Thoracic aorta (tissue), 2 donors: ENCODE data around the gene KCNIP4. TPM values are rescaled to one million over a fixed set of nuclear protein-coding genes. Genes with fewer than 3 reads are reported as not detected.

Source experiments
- ATAC-seq: fragments of 150-250 bp; one replicate; pipeline ENCODE4 v1.8.0; 2017; ENCODE audit warnings: low read depth; ENCODE audit not compliant: insufficient number of reproducible peaks, low FRiP score
- DNase-seq: peaks from one replicate; pipeline ENCODE4 v3.0.0-alpha.2; 2020; ENCODE audit warnings: low spot score
- H3K27ac ChIP-seq, 2 donors: fragments of 200-600 bp; sonication (generic); 1 replicate in 1 of 2; 2 replicates in 1 of 2; pipeline ENCODE4 v1.5.1; 2016; ENCODE audit warnings: mild to moderate bottlenecking in 2 of 2, moderate library complexity in 2 of 2
- H3K27me3 ChIP-seq: fragments of 200-600 bp; sonication (generic); replicated peaks from 2 replicates; pipeline ENCODE4 v1.6.0; 2016; ENCODE audit warnings: mild to moderate bottlenecking; ENCODE audit not compliant: insufficient read depth
- H3K36me3 ChIP-seq: fragments of 200-600 bp; sonication (generic); one replicate; pipeline ENCODE4 v1.5.1; 2016
- H3K4me1 ChIP-seq, 2 donors: fragments of 200-600 bp; sonication (generic); 1 replicate in 1 of 2; 2 replicates in 1 of 2; pipeline versions ENCODE4 v1.5.1 to v1.6.0; 2016; ENCODE audit warnings: low read depth in 2 of 2, mild to moderate bottlenecking in 1 of 2; ENCODE audit not compliant: control insufficient read depth in 1 of 2
- H3K4me3 ChIP-seq: fragments of 200-600 bp; sonication (generic); 2 replicates; pipeline ENCODE4 v1.5.1; 2016; ENCODE audit warnings: mild to moderate bottlenecking
- H3K9me3 ChIP-seq: fragments of 200-600 bp; sonication (generic); 2 replicates; pipeline ENCODE4 v1.5.1; 2016
- total RNA-seq, 2 donors: library from RNA; depleted of rRNA; stranded (reverse); fragments of >200 nt; gene quantifications; one replicate each; pipeline versions ENCODE4 v1.1.0 to v1.2.3, GENCODE V29; 2016
- TF ChIP-seq, protein P1 (sequence below): fragments of 200-600 bp; sonication (generic); IDR thresholded peaks from one replicate; pipeline ENCODE4 v1.5.1; 2019; ENCODE audit warnings: antibody characterized with exemption

The KCNIP4 gene
- total RNA-seq, 2 donors from 2014 or later: not detected

DNA sequence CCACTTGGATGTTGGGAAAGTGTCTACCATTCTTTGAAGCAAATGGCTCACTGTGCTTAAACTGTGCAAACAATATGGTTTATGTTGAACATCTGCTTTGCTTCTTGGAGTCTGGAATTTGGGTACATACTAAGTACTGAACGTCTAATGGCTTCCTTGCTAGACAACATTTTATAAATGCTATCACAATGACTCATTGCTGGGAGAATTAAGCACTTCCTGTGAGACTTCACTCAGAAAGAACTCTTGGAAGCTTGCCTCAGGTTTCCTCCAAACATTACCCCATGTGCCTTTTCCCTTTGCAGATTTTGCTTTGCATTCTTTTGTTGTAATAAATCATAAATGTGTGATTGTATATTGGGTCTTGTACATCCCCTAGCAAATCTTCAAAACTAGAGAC lies 1108.6 kb downstream of the KCNIP4 start:
- Histone ChIP-seq H3K9me3 (no peaks in the 10 kb centered on the region), H3K4me1 (peaks cover 0 to 5% of the 10 kb centered on the region in 2 donors), H3K27me3 (no peaks in the 10 kb centered on the region), H3K36me3 (no peaks in the 10 kb centered on the region), H3K4me3 (no peak overlapping the region), H3K27ac (no peak overlapping the region)
- TF ChIP-seq, protein P1, sequence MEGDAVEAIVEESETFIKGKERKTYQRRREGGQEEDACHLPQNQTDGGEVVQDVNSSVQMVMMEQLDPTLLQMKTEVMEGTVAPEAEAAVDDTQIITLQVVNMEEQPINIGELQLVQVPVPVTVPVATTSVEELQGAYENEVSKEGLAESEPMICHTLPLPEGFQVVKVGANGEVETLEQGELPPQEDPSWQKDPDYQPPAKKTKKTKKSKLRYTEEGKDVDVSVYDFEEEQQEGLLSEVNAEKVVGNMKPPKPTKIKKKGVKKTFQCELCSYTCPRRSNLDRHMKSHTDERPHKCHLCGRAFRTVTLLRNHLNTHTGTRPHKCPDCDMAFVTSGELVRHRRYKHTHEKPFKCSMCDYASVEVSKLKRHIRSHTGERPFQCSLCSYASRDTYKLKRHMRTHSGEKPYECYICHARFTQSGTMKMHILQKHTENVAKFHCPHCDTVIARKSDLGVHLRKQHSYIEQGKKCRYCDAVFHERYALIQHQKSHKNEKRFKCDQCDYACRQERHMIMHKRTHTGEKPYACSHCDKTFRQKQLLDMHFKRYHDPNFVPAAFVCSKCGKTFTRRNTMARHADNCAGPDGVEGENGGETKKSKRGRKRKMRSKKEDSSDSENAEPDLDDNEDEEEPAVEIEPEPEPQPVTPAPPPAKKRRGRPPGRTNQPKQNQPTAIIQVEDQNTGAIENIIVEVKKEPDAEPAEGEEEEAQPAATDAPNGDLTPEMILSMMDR: no peak
- DNase-seq (no peak), ATAC-seq (peak; percentile 78)

DNA sequence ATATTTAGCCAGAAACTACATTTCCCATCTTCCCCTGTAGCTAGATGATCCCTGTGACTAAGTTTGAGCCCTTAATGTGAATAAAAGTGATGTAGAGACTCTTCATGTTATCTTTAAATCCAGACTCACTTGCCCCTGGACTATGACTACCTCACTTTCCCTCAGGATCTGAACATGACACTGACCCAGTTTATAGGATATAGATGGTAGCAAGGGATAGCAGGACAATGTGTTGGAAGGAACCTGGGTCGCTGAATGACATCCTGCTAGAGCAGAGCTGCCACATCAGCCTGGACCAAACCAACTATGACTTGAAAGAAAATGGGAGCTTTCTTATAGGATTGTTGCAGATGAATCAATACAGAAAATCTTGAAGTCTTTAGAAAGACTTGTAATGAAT lies 1110.1 kb downstream of the KCNIP4 start:
- no peaks in the 10 kb centered on the region for H3K9me3 ChIP-seq
- no peaks in the 10 kb centered on the region for H3K36me3 ChIP-seq
- TF ChIP-seq, protein P1: no peak
- peaks cover 0 to 5% of the 10 kb centered on the region in 2 donors for H3K4me1 ChIP-seq
- no peak for DNase-seq
- ATAC-seq: no peak
- no peak overlapping the region for H3K27ac ChIP-seq
- no peak overlapping the region for H3K4me3 ChIP-seq
- H3K27me3 ChIP-seq: no peaks in the 10 kb centered on the region

DNA sequence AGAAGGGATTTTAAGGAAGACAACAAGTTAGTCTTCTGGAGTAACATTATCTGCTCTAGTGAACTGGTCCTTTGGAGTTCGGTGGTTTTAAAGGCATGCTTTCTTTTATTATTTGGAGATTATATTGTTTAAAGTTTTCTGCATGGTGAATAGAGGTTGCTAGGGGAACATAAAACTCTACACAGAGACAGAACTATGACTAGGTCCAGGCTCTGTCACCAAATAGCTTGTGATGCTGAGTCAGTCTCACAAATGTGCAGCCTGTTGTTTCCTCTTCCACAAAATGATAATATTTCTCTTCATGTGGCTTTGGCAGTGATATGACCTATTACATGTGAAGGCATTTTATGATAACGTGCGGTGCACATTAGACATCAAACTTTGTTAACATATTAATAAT lies 1115.7 kb downstream of the KCNIP4 start:
- TF ChIP-seq, protein P1: no peak

DNA sequence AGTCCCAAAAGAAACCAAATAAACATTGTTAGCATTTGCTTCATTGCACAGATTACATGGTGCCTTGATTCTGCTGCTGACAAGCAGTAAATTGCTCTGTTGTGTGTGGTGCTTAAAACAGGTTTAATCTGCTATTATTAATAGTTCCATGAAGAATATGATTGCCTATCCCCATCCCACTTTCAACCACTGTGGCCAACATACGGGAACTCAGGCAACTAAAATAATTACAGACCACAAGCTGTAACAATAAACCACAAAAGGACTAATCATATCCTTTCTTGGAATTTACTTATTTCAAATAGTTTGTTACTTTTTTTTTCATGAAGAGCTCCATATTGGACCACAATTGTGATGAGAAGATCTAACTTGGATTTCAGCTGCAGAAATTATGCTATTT lies 1116.8 kb downstream of the KCNIP4 start:
- H3K36me3 ChIP-seq: no peaks in the 10 kb centered on the region
- DNase-seq: no peak
- no peaks in the 10 kb centered on the region for H3K27me3 ChIP-seq
- no peak for ATAC-seq
- H3K4me1 ChIP-seq: peaks cover 0 to 4% of the 10 kb centered on the region in 2 donors
- H3K27ac ChIP-seq: no peak overlapping the region
- TF ChIP-seq, protein P1: no peak
- H3K9me3 ChIP-seq: no peaks in the 10 kb centered on the region
- H3K4me3 ChIP-seq: no peak overlapping the region

More for the DNA sequence above, 1115.7 kb downstream of the KCNIP4 start:
- no peaks in the 10 kb centered on the region for H3K36me3 ChIP-seq
- DNase-seq: no peak
- H3K9me3 ChIP-seq: no peaks in the 10 kb centered on the region
- H3K27ac ChIP-seq: no peak overlapping the region
- H3K4me1 ChIP-seq: peaks cover 0 to 4% of the 10 kb centered on the region in 2 donors
- no peak for ATAC-seq
- H3K27me3 ChIP-seq: no peaks in the 10 kb centered on the region
- no peak overlapping the region for H3K4me3 ChIP-seq

DNA sequence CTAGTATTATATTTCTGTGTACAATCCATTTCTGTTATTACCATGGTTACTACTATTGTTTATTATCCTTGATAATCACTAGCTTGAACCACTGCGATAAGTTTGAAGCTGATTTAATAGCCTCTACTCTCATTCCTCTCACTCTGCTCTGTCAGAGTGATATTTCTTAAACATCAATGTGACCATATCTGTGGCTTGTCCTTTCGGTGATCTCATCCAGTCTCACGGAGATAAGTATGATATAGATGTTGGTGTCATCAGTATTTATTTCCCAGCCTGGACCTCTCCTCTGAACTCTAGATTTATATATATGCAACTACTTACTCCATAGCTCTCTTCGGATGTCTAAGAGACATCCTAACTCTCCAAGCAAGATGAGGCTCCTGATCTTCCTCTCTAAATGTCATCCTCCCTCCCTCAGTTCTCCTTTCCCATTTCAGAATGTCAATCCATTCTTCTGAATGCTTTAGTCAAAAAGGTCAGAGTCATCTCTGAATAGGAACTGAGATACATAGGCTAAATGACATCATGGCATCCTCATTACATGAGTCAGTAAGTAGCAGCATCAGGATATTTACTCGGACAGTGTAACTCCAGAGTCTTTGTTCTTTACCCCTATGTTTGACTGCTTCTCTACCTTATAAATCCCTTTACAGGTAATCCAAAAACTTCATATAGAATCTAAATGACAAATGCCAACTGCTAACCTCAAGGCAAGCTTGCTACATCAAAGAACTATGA lies 1118.8 kb downstream of the KCNIP4 start:
- no peak for DNase-seq

More for the DNA sequence above, 1118.8 kb downstream of the KCNIP4 start:
- no peaks in the 10 kb centered on the region for H3K36me3 ChIP-seq
- H3K27me3 ChIP-seq: no peaks in the 10 kb centered on the region
- H3K4me1 ChIP-seq: peaks cover 0 to 4% of the 10 kb centered on the region in 2 donors
- TF ChIP-seq, protein P1: no peak
- no peak overlapping the region for H3K27ac ChIP-seq
- ATAC-seq: no peak
- H3K9me3 ChIP-seq: no peaks in the 10 kb centered on the region
- no peak overlapping the region for H3K4me3 ChIP-seq
